Endodermal cell (in vitro differentiated cells): ENCODE measurements around the gene CD180. TPM values are rescaled to one million over a fixed set of nuclear protein-coding genes. Genes with fewer than 3 reads are reported as not detected.

Experiments
- DNase-seq: peaks from one replicate; pipeline ENCODE4 v3.0.0-alpha.2; 2017
- H3K27ac ChIP-seq: 2 replicates; pipeline ENCODE4 v1.5.1; 2013; ENCODE audit warnings: mild to moderate bottlenecking, low read depth, low read length, moderate library complexity
- H3K27me3 ChIP-seq: 2 replicates; pipeline ENCODE4 v1.6.1; 2013; ENCODE audit warnings: mild to moderate bottlenecking, low read length, moderate library complexity; ENCODE audit not compliant: insufficient read depth, control insufficient read depth, poor library complexity, severe bottlenecking
- H3K36me3 ChIP-seq: 2 replicates; pipeline ENCODE4 v1.7.0; 2013; ENCODE audit warnings: mild to moderate bottlenecking, low read length, moderate library complexity; ENCODE audit not compliant: control insufficient read depth, insufficient read depth
- H3K4me1 ChIP-seq: one replicate; pipeline ENCODE4 v1.7.0; 2013; ENCODE audit warnings: low read length; ENCODE audit not compliant: control insufficient read depth, insufficient read depth
- H3K4me3 ChIP-seq: 2 replicates; pipeline ENCODE4 v1.5.1; 2013; ENCODE audit warnings: mild to moderate bottlenecking, low read length, moderate library complexity
- H3K9ac ChIP-seq: 2 replicates; pipeline ENCODE4 v1.6.1; 2013; ENCODE audit warnings: mild to moderate bottlenecking, low read length, moderate library complexity; ENCODE audit not compliant: poor library complexity, severe bottlenecking; ENCODE audit errors: extremely low read depth
- H3K9me3 ChIP-seq: 2 replicates; pipeline ENCODE4 v1.6.1; 2013; ENCODE audit warnings: mild to moderate bottlenecking, low read length, moderate library complexity; ENCODE audit not compliant: control insufficient read depth
- H3K27ac Mint-ChIP-seq: 2 replicates; pipeline ENCODE4 v1.8.0; 2020; ENCODE audit warnings: mixed read lengths
- H3K27me3 Mint-ChIP-seq: 2 replicates; pipeline ENCODE4 v1.8.0; 2021; ENCODE audit warnings: mild to moderate bottlenecking, mixed read lengths; ENCODE audit not compliant: insufficient read depth
- H3K36me3 Mint-ChIP-seq: 2 replicates; pipeline ENCODE4 v1.8.0; 2020; ENCODE audit warnings: low read depth, mixed read lengths
- H3K4me1 Mint-ChIP-seq: 2 replicates; pipeline ENCODE4 v1.8.0; 2020; ENCODE audit warnings: mixed read lengths
- H3K4me3 Mint-ChIP-seq: 2 replicates; pipeline ENCODE4 v1.8.0; 2020; ENCODE audit warnings: mild to moderate bottlenecking, moderate library complexity, mixed read lengths
- H3K9me3 Mint-ChIP-seq: 2 replicates; pipeline ENCODE4 v1.8.0; 2020; ENCODE audit warnings: mild to moderate bottlenecking, mixed read lengths
- WGBS, 2 experiments: methylation state at CpG; one replicate each; pipeline versions ENCODE4 v1.1.5 to v1.1.7; 2013; ENCODE audit warnings: missing lambda C conversion rate in 2 of 2, mixed read lengths in 1 of 2; ENCODE audit not compliant: insufficient coverage in 1 of 2, insufficient read length in 1 of 2; 5-methylcytosine and 5-hydroxymethylcytosine counted together
- total RNA-seq, 2 donors: library from RNA; stranded (reverse); fragmentation: NEBNext Ultra II Directional in 1 of 2; extraction: Animal tissue kit (Norgen Biotek cat#: 25700) in 1 of 2; gene quantifications; 2 replicates in 1 of 2; 3 replicates in 1 of 2; pipeline ENCODE4 v1.2.1, GENCODE V29; 2021
- TF ChIP-seq, protein P1 (sequence below): fragments of 200-600 bp; sonication (generic); conservative IDR thresholded peaks from 2 replicates; pipeline ENCODE4 v1.5.0; 2021; ENCODE audit warnings: antibody characterized with exemption, mild to moderate bottlenecking

The CD180 gene
- total RNA-seq, 2 donors from 2014 or later = not detected

DNA sequence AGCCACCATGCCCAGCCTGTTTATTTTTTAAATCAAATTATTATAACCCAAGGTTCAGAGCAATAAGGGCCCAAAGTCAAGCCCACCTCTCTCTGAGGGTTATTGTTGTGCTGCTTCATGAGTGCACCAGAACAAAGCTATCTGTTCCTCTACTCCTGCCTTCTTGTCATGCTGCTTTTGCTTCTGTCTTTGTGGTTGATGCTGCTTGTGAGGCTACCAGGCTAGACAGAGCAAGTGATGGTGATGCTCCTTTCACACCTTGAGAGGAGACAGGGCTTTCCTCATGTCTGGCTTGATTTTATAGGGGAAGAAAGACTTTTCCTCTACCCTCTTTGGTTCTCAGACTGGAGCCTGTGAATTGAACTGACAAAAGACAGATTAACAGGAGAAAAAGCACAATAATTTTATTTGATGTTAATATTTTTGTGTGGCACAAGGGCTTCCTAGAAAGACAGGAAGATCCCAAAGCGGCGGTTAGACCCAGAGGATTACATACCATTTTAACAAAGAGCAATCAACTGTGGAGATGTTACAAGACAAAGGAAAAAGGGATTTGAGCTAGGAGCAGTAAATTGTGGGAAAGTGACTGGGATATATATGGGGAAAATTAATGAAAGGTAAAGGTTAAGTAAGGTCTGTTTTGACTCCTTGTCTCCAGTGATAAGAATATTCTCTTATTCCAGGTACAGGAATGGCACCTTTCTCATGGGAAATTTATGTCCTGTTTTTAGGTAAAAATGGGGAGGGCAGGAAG, 4.4 kb upstream of the CD180 start:
- no peaks in the 10 kb centered on the region for H3K4me1 Mint-ChIP-seq
- no peak overlapping the region for H3K9ac ChIP-seq
- H3K9me3 Mint-ChIP-seq = peaks cover 9% of the 10 kb centered on the region
- no peaks in the 10 kb centered on the region for H3K27me3 ChIP-seq
- no peaks in the 10 kb centered on the region for H3K36me3 Mint-ChIP-seq
- no peak for DNase-seq
- H3K27ac Mint-ChIP-seq = no peak overlapping the region
- H3K27me3 Mint-ChIP-seq = no peaks in the 10 kb centered on the region
- no peak overlapping the region for H3K4me3 Mint-ChIP-seq
- TF ChIP-seq, protein P1, sequence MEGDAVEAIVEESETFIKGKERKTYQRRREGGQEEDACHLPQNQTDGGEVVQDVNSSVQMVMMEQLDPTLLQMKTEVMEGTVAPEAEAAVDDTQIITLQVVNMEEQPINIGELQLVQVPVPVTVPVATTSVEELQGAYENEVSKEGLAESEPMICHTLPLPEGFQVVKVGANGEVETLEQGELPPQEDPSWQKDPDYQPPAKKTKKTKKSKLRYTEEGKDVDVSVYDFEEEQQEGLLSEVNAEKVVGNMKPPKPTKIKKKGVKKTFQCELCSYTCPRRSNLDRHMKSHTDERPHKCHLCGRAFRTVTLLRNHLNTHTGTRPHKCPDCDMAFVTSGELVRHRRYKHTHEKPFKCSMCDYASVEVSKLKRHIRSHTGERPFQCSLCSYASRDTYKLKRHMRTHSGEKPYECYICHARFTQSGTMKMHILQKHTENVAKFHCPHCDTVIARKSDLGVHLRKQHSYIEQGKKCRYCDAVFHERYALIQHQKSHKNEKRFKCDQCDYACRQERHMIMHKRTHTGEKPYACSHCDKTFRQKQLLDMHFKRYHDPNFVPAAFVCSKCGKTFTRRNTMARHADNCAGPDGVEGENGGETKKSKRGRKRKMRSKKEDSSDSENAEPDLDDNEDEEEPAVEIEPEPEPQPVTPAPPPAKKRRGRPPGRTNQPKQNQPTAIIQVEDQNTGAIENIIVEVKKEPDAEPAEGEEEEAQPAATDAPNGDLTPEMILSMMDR = no peak
- 100% methylated on average over 2 of the region's 2 CpGs; no CpG with 5 or more reads in 1 of the 2 experiments for WGBS, 2 experiments
- H3K4me3 ChIP-seq = no peak overlapping the region
- H3K4me1 ChIP-seq = no peaks in the 10 kb centered on the region
- no peak overlapping the region for H3K27ac ChIP-seq
- peaks cover 6% of the 10 kb centered on the region for H3K9me3 ChIP-seq
- no peaks in the 10 kb centered on the region for H3K36me3 ChIP-seq

DNA sequence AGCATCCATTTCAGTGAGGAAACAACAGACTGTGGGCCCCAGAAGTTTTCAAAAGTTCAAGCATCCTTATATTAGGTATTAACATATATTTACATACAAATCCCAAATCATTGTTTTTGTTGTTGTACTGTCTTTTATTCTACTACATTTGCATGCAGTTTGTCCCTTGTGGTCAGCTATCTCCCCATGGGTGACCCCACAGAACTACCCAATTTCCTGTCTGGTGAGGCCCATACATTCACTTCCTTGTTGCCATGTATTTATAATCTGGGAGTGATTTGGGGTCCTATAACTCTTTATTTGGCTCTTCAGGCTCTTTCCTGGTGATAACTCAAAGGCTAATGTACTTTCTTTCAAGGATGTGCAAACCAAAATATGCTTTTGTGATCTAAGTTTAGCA, 3.3 kb upstream of the CD180 start:
- Histone ChIP-seq H3K9me3 (peaks cover 6% of the 10 kb centered on the region), H3K27me3 (no peaks in the 10 kb centered on the region), H3K4me3 (no peak overlapping the region), H3K9ac (no peak overlapping the region), H3K36me3 (no peaks in the 10 kb centered on the region), H3K27ac (no peak overlapping the region), H3K4me1 (no peaks in the 10 kb centered on the region)
- no peak overlapping the region for H3K27ac Mint-ChIP-seq
- no peaks in the 10 kb centered on the region for H3K36me3 Mint-ChIP-seq
- TF ChIP-seq, protein P1 = no peak
- peaks cover 9% of the 10 kb centered on the region for H3K9me3 Mint-ChIP-seq
- no peaks in the 10 kb centered on the region for H3K4me1 Mint-ChIP-seq
- H3K4me3 Mint-ChIP-seq = no peak overlapping the region
- H3K27me3 Mint-ChIP-seq = no peaks in the 10 kb centered on the region
- no peak for DNase-seq

DNA sequence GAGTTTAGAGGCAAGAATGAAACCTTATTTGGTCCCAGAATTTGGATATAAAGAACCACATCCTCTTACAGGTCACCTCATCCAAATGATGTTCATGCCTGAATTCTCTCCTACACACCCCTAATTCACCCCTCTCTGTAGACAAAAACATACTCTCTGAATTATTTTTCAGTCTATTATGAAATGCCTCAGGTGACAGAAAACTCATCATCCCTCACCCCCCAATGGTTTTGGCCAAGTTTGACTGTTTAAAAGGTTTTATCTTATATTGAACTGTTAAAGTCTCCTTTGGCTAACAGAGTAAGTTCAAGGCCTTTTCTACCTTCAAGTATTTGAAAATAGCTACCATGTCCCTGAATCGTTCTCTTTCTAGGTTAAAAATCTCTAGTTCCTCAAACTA, 2.3 kb upstream of the CD180 start:
- Histone ChIP-seq H3K27ac (no peak overlapping the region), H3K9me3 (peaks cover 6% of the 10 kb centered on the region), H3K4me3 (no peak overlapping the region), H3K27me3 (no peaks in the 10 kb centered on the region), H3K9ac (no peak overlapping the region), H3K36me3 (no peaks in the 10 kb centered on the region), H3K4me1 (no peaks in the 10 kb centered on the region)
- Mint-ChIP-seq H3K4me3 (no peak overlapping the region), H3K27ac (no peak overlapping the region), H3K9me3 (peaks cover 9% of the 10 kb centered on the region), H3K27me3 (no peaks in the 10 kb centered on the region), H3K4me1 (no peaks in the 10 kb centered on the region), H3K36me3 (no peaks in the 10 kb centered on the region)
- no peak for DNase-seq
- TF ChIP-seq, protein P1 = no peak
- WGBS, 2 experiments = 78 to 82% methylated on average over 1 of the region's 1 CpG
